ENCODE data around the gene IRF2BP2. TPM values are rescaled to one million over a fixed set of nuclear protein-coding genes. Genes with fewer than 3 reads are reported as not detected.

The IRF2BP2 gene
- total and polyA plus RNA-seq, 2 of the 13 experiments (the other 11 are each of a cell fraction or from before 2014, with no cell fraction given) = 140 to 147 TPM

DNA sequence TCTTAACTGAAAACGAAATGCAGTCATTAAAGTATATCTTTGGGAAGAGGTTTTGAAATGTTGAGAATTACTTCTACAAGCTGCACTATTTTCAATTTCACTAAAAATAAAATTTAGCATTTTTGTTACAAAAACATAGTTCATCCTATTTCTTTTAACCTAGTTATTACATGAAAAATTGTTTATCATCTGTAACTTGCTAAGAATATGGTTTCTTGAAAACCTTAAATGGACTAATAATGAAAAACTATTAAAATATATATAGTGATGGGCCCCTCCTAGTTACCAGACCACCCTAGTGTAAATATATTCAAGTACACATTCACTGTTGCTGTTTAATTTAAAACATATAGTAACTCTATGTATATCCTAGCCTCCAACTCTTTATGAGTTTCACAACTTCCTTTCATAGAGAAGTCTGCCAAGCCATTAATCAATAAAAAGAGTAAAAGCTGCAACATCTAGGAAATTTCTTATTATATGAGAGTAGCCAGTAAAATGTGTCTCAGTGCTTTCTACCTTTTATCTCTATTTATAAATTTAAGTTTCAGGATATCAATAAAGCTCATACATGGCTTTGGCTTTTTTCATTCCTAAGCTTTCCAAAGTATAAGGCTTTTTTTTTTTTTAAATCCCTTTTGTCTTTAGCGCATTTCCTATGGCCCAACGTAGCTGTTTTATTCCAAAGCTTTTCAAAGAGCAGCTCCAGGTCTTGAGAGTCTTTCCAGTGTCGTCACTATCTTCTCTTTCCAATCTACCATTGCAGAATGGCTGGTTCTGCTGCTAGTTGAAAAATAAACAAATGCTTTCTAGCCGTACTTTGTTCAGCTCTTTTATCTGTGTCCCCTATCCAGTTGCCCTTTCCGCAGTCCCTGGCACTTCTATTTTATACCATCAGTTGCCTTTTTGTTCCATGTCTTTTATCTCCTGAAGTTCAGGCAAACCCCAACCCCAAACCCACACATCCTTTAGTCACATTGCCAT, 6.5 kb downstream of the IRF2BP2 start (continued):
- TF ChIP-seq, protein P1, sequence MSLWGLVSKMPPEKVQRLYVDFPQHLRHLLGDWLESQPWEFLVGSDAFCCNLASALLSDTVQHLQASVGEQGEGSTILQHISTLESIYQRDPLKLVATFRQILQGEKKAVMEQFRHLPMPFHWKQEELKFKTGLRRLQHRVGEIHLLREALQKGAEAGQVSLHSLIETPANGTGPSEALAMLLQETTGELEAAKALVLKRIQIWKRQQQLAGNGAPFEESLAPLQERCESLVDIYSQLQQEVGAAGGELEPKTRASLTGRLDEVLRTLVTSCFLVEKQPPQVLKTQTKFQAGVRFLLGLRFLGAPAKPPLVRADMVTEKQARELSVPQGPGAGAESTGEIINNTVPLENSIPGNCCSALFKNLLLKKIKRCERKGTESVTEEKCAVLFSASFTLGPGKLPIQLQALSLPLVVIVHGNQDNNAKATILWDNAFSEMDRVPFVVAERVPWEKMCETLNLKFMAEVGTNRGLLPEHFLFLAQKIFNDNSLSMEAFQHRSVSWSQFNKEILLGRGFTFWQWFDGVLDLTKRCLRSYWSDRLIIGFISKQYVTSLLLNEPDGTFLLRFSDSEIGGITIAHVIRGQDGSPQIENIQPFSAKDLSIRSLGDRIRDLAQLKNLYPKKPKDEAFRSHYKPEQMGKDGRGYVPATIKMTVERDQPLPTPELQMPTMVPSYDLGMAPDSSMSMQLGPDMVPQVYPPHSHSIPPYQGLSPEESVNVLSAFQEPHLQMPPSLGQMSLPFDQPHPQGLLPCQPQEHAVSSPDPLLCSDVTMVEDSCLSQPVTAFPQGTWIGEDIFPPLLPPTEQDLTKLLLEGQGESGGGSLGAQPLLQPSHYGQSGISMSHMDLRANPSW (CRISPR knock-in tag; IDR thresholded peaks at IDR 0.05; ENCODE audit: borderline replicate concordance) = no peak
- TF ChIP-seq, protein P2, sequence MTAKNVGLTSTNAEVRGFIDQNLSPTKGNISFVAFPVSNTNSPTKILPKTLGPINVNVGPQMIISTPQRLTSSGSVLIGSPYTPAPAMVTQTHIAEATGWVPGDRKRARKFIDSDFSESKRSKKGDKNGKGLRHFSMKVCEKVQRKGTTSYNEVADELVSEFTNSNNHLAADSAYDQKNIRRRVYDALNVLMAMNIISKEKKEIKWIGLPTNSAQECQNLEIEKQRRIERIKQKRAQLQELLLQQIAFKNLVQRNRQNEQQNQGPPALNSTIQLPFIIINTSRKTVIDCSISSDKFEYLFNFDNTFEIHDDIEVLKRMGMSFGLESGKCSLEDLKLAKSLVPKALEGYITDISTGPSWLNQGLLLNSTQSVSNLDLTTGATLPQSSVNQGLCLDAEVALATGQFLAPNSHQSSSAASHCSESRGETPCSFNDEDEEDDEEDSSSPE (CRISPR knock-in tag; IDR thresholded peaks at IDR 0.05) = no peak
- TF ChIP-seq ZBTB38 (CRISPR knock-in tag; IDR thresholded peaks at IDR 0.05) (no peak), ZNF124 (CRISPR knock-in tag; IDR thresholded peaks at IDR 0.05) (no peak), ZNF24 (IDR thresholded peaks at IDR 0.05) (no peak), ZNF512 (CRISPR knock-in tag; IDR thresholded peaks at IDR 0.05) (no peak), NR2F6 (IDR thresholded peaks at IDR 0.05) (peak; percentile 30; the same call in 1 of the 2 replicates), NR2F6 (CRISPR knock-in tag; IDR thresholded peaks at IDR 0.05) (no peak), KMT2A (CRISPR knock-in tag; IDR thresholded peaks at IDR 0.05) (no peak), KLF6 (CRISPR knock-in tag; IDR thresholded peaks at IDR 0.05) (0 out of 2 replicates have a peak, but pooled peaks have one; percentile 49), REL (CRISPR knock-in tag; conservative IDR thresholded peaks at IDR 0.05) (no peak), SRSF4 (IDR thresholded peaks at IDR 0.05; ENCODE audit: low read depth, low read length, poor library complexity, severe bottlenecking) (peak; percentile 84), ZNF607 (CRISPR knock-in tag; IDR thresholded peaks at IDR 0.05; ENCODE audit: borderline replicate concordance) (no peak), SMAD1 (CRISPR knock-in tag; IDR thresholded peaks at IDR 0.05; ENCODE audit: borderline replicate concordance, low read depth) (no peak), HOMEZ (CRISPR knock-in tag; IDR thresholded peaks at IDR 0.05; ENCODE audit: low read depth) (no peak), KDM6A (CRISPR knock-in tag; IDR thresholded peaks at IDR 0.05; ENCODE audit: low read depth) (no peak), EZH2 (conservative IDR thresholded peaks at IDR 0.05; ENCODE audit: low read depth, low read length) (no peak), NFATC3 (CRISPR knock-in tag; IDR thresholded peaks at IDR 0.05) (no peak), AHR (CRISPR knock-in tag; IDR thresholded peaks at IDR 0.05) (no peak), DMAP1 (CRISPR knock-in tag; IDR thresholded peaks at IDR 0.05) (no peak), MED1 (CRISPR knock-in tag; IDR thresholded peaks at IDR 0.05) (peak; percentile 76)
- TF ChIP-seq, protein P3, sequence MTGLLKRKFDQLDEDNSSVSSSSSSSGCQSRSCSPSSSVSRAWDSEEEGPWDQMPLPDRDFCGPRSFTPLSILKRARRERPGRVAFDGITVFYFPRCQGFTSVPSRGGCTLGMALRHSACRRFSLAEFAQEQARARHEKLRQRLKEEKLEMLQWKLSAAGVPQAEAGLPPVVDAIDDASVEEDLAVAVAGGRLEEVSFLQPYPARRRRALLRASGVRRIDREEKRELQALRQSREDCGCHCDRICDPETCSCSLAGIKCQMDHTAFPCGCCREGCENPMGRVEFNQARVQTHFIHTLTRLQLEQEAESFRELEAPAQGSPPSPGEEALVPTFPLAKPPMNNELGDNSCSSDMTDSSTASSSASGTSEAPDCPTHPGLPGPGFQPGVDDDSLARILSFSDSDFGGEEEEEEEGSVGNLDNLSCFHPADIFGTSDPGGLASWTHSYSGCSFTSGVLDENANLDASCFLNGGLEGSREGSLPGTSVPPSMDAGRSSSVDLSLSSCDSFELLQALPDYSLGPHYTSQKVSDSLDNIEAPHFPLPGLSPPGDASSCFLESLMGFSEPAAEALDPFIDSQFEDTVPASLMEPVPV (CRISPR knock-in tag; IDR thresholded peaks at IDR 0.05) = no peak

All from HepG2 (cell line).